ENCODE measurements around the gene CEACAM5.
"Not testable (repeated sequence)": the region's sequence is repeated elsewhere in the genome, so short reads cannot be mapped to it uniquely, and the experiment has no call there.

Gene CEACAM5

GRCh38 chr19:41740415-41741243 lies 32.2 kb downstream of the CEACAM5 start:
- no peak for DNase-seq
- Mint-ChIP-seq H3K4me3 (no peak overlapping the region), H3K9me3 (no peaks in the 10 kb centered on the region), H3K27ac (no peak overlapping the region), H3K4me1 (peaks cover 15 to 20% of the 10 kb centered on the region in 2 donors), H3K27me3 (peaks cover 17 to 25% of the 10 kb centered on the region in 2 donors), H3K36me3 (no peaks in the 10 kb centered on the region)
- ATAC-seq (replicated peaks): peak; percentile 21 to 29

GRCh38 chr19:41741244-41741554 lies 32.8 kb downstream of the CEACAM5 start:
- ATAC-seq (replicated peaks): no peak
- Mint-ChIP-seq H3K27me3 (peaks cover 22 to 30% of the 10 kb centered on the region in 2 donors), H3K9me3 (no peaks in the 10 kb centered on the region), H3K27ac (no peak overlapping the region), H3K4me3 (no peak overlapping the region), H3K36me3 (no peaks in the 10 kb centered on the region), H3K4me1 (peaks cover 20 to 25% of the 10 kb centered on the region in 2 donors)
- no peak for DNase-seq

GRCh38 chr19:41744850-41745249 lies 36.4 kb downstream of the CEACAM5 start:
- peak in 1 of 2 donors; percentile 62 for ATAC-seq (replicated peaks)

GRCh38 chr19:41745756-41746155 lies 37.3 kb downstream of the CEACAM5 start:
- no peak for DNase-seq
- H3K27me3 Mint-ChIP-seq: peaks cover 48 to 54% of the 10 kb centered on the region in 2 donors
- no peak overlapping the region for H3K4me3 Mint-ChIP-seq
- H3K27ac Mint-ChIP-seq: no peak overlapping the region
- ATAC-seq (replicated peaks): no peak
- no peaks in the 10 kb centered on the region for H3K36me3 Mint-ChIP-seq
- peaks cover 21 to 36% of the 10 kb centered on the region in 2 donors for H3K4me1 Mint-ChIP-seq
- no peaks in the 10 kb centered on the region for H3K9me3 Mint-ChIP-seq

More at GRCh38 chr19:41744850-41745249, 36.4 kb downstream of the CEACAM5 start:
- H3K36me3 Mint-ChIP-seq: no peaks in the 10 kb centered on the region
- H3K4me3 Mint-ChIP-seq: no peak overlapping the region
- H3K27me3 Mint-ChIP-seq: peaks cover 48 to 50% of the 10 kb centered on the region in 2 donors
- no peak for DNase-seq
- no peak overlapping the region for H3K27ac Mint-ChIP-seq
- H3K9me3 Mint-ChIP-seq: no peaks in the 10 kb centered on the region
- H3K4me1 Mint-ChIP-seq: peaks cover 19 to 36% of the 10 kb centered on the region in 2 donors

- ATAC-seq (replicated peaks): peak; percentile 76 to 81
- peak; percentile 8 for DNase-seq
- no peaks in the 10 kb centered on the region for H3K9me3 Mint-ChIP-seq
- no peak overlapping the region for H3K4me3 Mint-ChIP-seq
- H3K27me3 Mint-ChIP-seq: peaks cover 40 to 51% of the 10 kb centered on the region in 2 donors
- H3K4me1 Mint-ChIP-seq: peaks cover 21 to 36% of the 10 kb centered on the region in 2 donors
- no peaks in the 10 kb centered on the region for H3K36me3 Mint-ChIP-seq
- H3K27ac Mint-ChIP-seq: no peak overlapping the region
Measured at GRCh38 chr19:41746593-41747227, 38.3 kb downstream of the CEACAM5 start.

GRCh38 chr19:41748012-41748411 lies 39.6 kb downstream of the CEACAM5 start:
- H3K9me3 Mint-ChIP-seq: no peaks in the 10 kb centered on the region
- H3K4me3 Mint-ChIP-seq: no peak overlapping the region
- no peak for DNase-seq
- peaks cover 21 to 36% of the 10 kb centered on the region in 2 donors for H3K4me1 Mint-ChIP-seq
- no peaks in the 10 kb centered on the region for H3K36me3 Mint-ChIP-seq
- H3K27me3 Mint-ChIP-seq: peaks cover 39 to 56% of the 10 kb centered on the region in 2 donors
- no peak for ATAC-seq (replicated peaks)
- H3K27ac Mint-ChIP-seq: no peak overlapping the region

GRCh38 chr19:41750248-41751134 lies 42.1 kb downstream of the CEACAM5 start:
- not testable (repeated sequence) for H3K27ac Mint-ChIP-seq; ATAC-seq (replicated peaks); H3K36me3 Mint-ChIP-seq; H3K9me3 Mint-ChIP-seq; H3K4me3 Mint-ChIP-seq; DNase-seq
- Mint-ChIP-seq H3K27me3 (peaks cover 32 to 55% of the 10 kb centered on the region in 2 donors), H3K4me1 (peaks cover 12 to 22% of the 10 kb centered on the region in 2 donors)

- ATAC-seq (replicated peaks): peak; percentile 76 to 80
- no peaks in the 10 kb centered on the region for H3K9me3 Mint-ChIP-seq
- no peak overlapping the region for H3K4me3 Mint-ChIP-seq
- peaks cover 4 to 5% of the 10 kb centered on the region in 2 donors for H3K4me1 Mint-ChIP-seq
- H3K27ac Mint-ChIP-seq: no peak overlapping the region
- no peaks in the 10 kb centered on the region for H3K36me3 Mint-ChIP-seq
- peaks cover 10 to 29% of the 10 kb centered on the region in 2 donors for H3K27me3 Mint-ChIP-seq
- DNase-seq: peak; percentile 21
Measured at GRCh38 chr19:41753159-41753558, 44.7 kb downstream of the CEACAM5 start.

- Mint-ChIP-seq H3K9me3 (no peaks in the 10 kb centered on the region), H3K4me3 (no peak overlapping the region), H3K36me3 (no peaks in the 10 kb centered on the region), H3K27me3 (peaks cover 2 to 21% of the 10 kb centered on the region in 2 donors), H3K4me1 (peaks cover 4 to 5% of the 10 kb centered on the region in 2 donors), H3K27ac (no peak overlapping the region)
- DNase-seq: peak; percentile 41
- ATAC-seq (replicated peaks): peak; percentile 90 to 91
Measured at GRCh38 chr19:41753936-41754529, 45.6 kb downstream of the CEACAM5 start.

- Mint-ChIP-seq H3K27ac (no peak within 1 kb of the TSS), H3K4me3 (no peak within 1 kb of the TSS), H3K9me3 (no peaks in the 10 kb centered on the region), H3K27me3 (peaks cover 5 to 20% of the 10 kb centered on the region in 2 donors), H3K36me3 (no peaks in the 10 kb centered on the region), H3K4me1 (peaks cover 4 to 5% of the 10 kb centered on the region in 2 donors)
- ATAC-seq (replicated peaks): no peak
- no peak for DNase-seq
Measured at GRCh38 chr19:41755328-41755913, 47.0 kb downstream of the CEACAM5 start, which contains the start of gene CEACAM6. Gene CEACAM6, plus strand, starts transcription at chr19:41755530. Its CDS starts 109 bp downstream, at chr19:41755639.

GRCh38 chr19:41758846-41759245 lies 50.4 kb downstream of the CEACAM5 start:
- Mint-ChIP-seq H3K9me3 (no peaks in the 10 kb centered on the region), H3K36me3 (no peaks in the 10 kb centered on the region), H3K27ac (no peak overlapping the region), H3K4me3 (no peak overlapping the region), H3K27me3 (peaks cover 22 to 30% of the 10 kb centered on the region in 2 donors), H3K4me1 (peaks cover under 1 to 2% of the 10 kb centered on the region in 2 donors)
- ATAC-seq (replicated peaks) (no peak), DNase-seq (no peak)

- DNase-seq (no peak), ATAC-seq (replicated peaks) (no peak)
- Mint-ChIP-seq H3K4me3 (no peak overlapping the region), H3K36me3 (no peaks in the 10 kb centered on the region), H3K27me3 (peaks cover 18 to 21% of the 10 kb centered on the region in 2 donors), H3K9me3 (no peaks in the 10 kb centered on the region), H3K4me1 (no peaks in the 10 kb centered on the region), H3K27ac (no peak overlapping the region)
Measured at GRCh38 chr19:41767115-41767514, 58.7 kb downstream of the CEACAM5 start.

- not testable (repeated sequence) for DNase-seq; H3K36me3 Mint-ChIP-seq; ATAC-seq (replicated peaks); H3K4me3 Mint-ChIP-seq; H3K27ac Mint-ChIP-seq; H3K4me1 Mint-ChIP-seq; H3K9me3 Mint-ChIP-seq
- peaks cover 8 to 22% of the 10 kb centered on the region in 2 donors for H3K27me3 Mint-ChIP-seq
Measured at GRCh38 chr19:41768105-41768504, 59.7 kb downstream of the CEACAM5 start.
